Tibial artery (tissue), 4 donors: Measurements from ENCODE around the gene USP24.

ENCODE experiments used
- DNase-seq, 2 donors: peaks; one replicate each; pipeline ENCODE4 v3.0.0-alpha.2; 2019
- H3K27ac ChIP-seq, 2 donors: fragments of 200-600 bp; sonication (generic) in 1 of 2; 1 replicate in 1 of 2; 2 replicates in 1 of 2; pipeline ENCODE4 v1.5.1; 2018 to 2019; ENCODE audit warnings: mild to moderate bottlenecking in 1 of 2
- H3K27me3 ChIP-seq, 2 donors: fragments of 200-600 bp; sonication (generic) in 1 of 2; one replicate each; pipeline versions ENCODE4 v1.5.1 to v1.6.0; 2016 to 2019
- H3K36me3 ChIP-seq, 3 donors: fragments of 200-600 bp; sonication (generic) in 2 of 3; one replicate each; pipeline ENCODE4 v1.5.1; 2016 to 2019; ENCODE audit warnings: mild to moderate bottlenecking in 2 of 3
- H3K4me1 ChIP-seq, 4 donors: fragments of 200-600 bp; sonication (generic) in 2 of 4; 1 replicate in 3 of 4; 2 replicates in 1 of 4; pipeline ENCODE4 v1.5.1; 2016 to 2019
- H3K4me3 ChIP-seq, 2 donors: fragments of 200-600 bp; sonication (generic) in 1 of 2; 1 replicate in 1 of 2; 2 replicates in 1 of 2; pipeline ENCODE4 v1.5.1; 2018 to 2019; ENCODE audit warnings: mild to moderate bottlenecking in 2 of 2
- H3K9me3 ChIP-seq, 3 donors: fragments of 200-600 bp; sonication (generic) in 1 of 3; one replicate each; pipeline ENCODE4 v1.5.1; 2016 to 2019
- intact Hi-C: fragments of 100-400 bp; cut with DNase I; formaldehyde crosslinking; loops from one replicate; pipeline ENCODE4 v1.15.0; 2023; ENCODE audit warnings: low total_unique reads
- TF ChIP-seq, protein P1 (sequence below), 2 experiments: fragments of 200-600 bp in 1 of 2; fragments of 450-650 bp in 1 of 2; IDR thresholded peaks; one replicate each; pipeline ENCODE4 v1.5.1; 2017 to 2019; ENCODE audit warnings: antibody characterized with exemption in 2 of 2, mild to moderate bottlenecking in 1 of 2, moderate library complexity in 1 of 2

The USP24 gene

DNA sequence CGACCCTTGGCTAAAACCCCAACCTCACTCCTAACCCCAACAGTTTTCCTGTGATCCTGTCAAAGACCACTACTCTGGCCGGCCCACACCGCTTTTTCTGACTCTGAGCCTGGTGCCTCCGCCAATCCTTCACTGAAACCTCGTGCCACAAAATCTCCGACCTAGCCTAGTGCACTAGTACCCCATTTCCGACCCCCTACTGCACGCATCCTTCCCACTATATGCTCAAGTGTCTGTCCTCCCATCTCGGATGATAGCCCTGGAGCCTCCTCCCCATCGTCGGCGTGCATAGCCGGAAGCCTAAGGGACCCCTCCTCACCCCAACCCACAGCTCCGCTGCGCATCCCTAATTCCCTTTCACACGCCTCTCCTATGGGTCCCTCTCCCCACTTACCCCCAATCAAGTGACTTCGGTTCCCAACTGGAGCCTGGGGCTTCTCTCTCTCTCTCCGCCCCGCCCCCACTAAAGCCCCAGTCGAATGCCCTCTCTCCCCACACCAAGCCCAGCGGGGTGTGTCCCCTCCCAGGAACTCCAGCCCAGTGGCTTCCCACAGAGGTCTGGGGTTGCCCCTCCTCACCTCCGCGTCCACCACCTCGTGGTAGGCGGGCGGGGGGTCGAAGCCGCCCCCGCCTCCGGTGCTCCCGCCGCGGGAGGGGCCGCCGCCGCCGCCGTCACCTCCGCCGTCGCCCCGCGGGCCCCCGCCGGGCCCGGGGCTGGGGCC is 791 bp downstream of the USP24 start:
- peak; percentile 53 to 69 for DNase-seq
- Histone ChIP-seq H3K4me1 (peaks cover 0 to 53% (median 29%) of the 10 kb centered on the region in 4 donors), H3K27ac (peak overlapping the region; percentile 97), H3K27me3 (no peaks in the 10 kb centered on the region), H3K9me3 (no peaks in the 10 kb centered on the region), H3K36me3 (no peaks in the 10 kb centered on the region), H3K4me3 (peak overlapping the region; percentile 84 to 93)
- intact Hi-C loops: no loop called here
- TF ChIP-seq, protein P1, sequence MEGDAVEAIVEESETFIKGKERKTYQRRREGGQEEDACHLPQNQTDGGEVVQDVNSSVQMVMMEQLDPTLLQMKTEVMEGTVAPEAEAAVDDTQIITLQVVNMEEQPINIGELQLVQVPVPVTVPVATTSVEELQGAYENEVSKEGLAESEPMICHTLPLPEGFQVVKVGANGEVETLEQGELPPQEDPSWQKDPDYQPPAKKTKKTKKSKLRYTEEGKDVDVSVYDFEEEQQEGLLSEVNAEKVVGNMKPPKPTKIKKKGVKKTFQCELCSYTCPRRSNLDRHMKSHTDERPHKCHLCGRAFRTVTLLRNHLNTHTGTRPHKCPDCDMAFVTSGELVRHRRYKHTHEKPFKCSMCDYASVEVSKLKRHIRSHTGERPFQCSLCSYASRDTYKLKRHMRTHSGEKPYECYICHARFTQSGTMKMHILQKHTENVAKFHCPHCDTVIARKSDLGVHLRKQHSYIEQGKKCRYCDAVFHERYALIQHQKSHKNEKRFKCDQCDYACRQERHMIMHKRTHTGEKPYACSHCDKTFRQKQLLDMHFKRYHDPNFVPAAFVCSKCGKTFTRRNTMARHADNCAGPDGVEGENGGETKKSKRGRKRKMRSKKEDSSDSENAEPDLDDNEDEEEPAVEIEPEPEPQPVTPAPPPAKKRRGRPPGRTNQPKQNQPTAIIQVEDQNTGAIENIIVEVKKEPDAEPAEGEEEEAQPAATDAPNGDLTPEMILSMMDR (IDR thresholded peaks at IDR 0.05): no peak

DNA sequence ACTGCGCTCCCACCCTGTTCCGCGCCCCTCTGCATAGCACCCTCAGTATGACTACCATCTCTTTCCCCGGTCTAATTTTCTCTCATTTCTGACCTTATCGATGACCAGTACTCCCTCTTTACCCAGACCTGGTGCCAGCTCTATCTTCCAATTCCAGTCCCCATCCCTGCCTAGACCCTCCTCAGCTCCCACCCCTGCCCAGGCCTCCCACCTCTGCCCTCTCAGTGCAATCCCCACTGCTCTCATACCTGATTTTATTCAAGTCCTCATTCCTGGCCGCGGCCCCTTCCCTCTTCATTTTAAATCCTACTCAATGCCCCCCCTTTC is 1.3 kb downstream of the USP24 start:
- Histone ChIP-seq H3K27ac (peak overlapping the region; percentile 97), H3K9me3 (no peaks in the 10 kb centered on the region), H3K27me3 (no peaks in the 10 kb centered on the region), H3K4me1 (peaks cover 0 to 56% (median 29%) of the 10 kb centered on the region in 4 donors), H3K4me3 (peak overlapping the region; percentile 84 to 93), H3K36me3 (no peaks in the 10 kb centered on the region)
- intact Hi-C loops: no loop called here
- DNase-seq: no peak
- TF ChIP-seq, protein P1 (IDR thresholded peaks at IDR 0.05): no peak

DNA sequence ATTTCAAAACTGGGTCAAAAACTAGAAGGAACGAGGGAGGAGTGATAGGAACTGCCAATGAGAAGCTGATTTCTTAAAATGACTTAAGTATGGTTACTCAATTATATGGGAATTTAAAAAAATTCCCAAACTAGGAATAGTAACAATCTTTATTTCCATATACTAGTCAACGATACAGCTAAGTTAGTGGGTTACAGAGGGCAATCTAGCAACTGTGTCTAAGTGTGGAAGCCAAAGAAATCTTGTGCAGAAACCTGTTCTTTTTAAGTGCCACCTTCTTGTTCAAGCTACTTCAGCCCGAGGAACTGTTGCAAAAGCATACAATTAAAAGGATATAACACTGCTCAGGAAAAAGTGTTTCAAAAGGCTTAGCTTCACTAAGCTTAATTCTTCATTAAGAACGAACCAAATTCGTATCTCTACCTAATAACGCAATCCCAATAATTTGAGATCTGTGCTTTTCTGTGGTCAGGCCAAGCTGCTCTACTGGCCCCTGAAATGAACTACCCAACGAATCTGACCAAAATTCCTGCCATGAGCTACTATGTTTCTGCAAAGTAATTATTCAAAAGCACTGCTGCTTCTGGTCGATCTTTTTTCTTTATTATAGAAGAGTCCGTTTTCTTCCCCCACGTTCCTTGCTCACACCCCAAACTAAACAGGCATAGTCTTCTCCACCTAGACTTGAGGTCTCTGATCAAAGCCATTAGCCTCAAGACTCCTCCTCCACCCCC is 1.8 kb downstream of the USP24 start:
- Histone ChIP-seq H3K27ac (peak overlapping the region; percentile 97), H3K4me3 (peak overlapping the region; percentile 84 to 93), H3K4me1 (peaks cover 0 to 61% (median 29%) of the 10 kb centered on the region in 4 donors), H3K36me3 (no peaks in the 10 kb centered on the region), H3K27me3 (no peaks in the 10 kb centered on the region), H3K9me3 (no peaks in the 10 kb centered on the region)
- TF ChIP-seq, protein P1 (IDR thresholded peaks at IDR 0.05): no peak
- DNase-seq: no peak
- intact Hi-C loops: no loop called here

DNA sequence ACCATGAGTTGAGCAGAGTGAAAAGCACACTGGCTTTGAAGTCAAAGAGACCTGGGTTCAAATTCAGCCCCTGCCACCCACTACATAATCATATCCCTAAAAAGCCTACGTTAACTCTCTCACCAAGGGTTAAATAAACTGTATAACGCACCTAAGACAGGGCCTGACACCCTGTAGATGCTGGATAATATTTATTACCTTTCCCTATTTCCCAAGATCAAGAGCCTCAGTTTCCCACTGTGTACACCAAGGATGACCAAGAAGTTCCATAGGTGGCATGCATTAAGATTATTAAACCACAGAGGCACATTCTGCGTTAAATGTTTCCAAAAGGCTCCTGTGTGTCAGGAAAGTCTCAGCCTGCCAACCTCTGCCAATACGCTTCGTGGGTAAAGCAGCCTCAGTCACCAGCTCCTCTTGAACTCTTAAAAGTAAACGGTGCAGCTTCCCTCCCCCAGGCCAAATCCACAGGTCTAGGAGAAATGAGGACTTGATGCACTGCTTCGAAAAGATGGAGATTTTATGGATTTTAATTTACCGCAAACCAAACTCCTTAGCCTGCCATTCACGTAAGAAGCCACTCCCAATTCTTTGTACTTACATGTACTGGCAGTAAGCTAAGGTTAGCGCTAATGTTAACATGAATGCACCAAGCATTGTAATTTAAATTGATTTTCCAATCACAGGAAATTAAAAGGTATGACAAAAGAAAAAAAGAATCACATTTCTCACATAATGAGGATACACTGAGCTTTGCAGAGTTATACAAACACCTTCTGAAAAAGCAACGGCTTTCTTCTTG is 2.6 kb downstream of the USP24 start:
- Histone ChIP-seq H3K9me3 (no peaks in the 10 kb centered on the region), H3K4me1 (peaks cover 0 to 69% (median 31%) of the 10 kb centered on the region in 4 donors), H3K27me3 (no peaks in the 10 kb centered on the region), H3K4me3 (peak overlapping the region; percentile 84 to 93), H3K36me3 (no peaks in the 10 kb centered on the region), H3K27ac (peak overlapping the region in 1 of 2 donors; percentile 97)
- intact Hi-C loops: no loop called here
- DNase-seq: no peak
- TF ChIP-seq, protein P1 (IDR thresholded peaks at IDR 0.05): no peak

DNA sequence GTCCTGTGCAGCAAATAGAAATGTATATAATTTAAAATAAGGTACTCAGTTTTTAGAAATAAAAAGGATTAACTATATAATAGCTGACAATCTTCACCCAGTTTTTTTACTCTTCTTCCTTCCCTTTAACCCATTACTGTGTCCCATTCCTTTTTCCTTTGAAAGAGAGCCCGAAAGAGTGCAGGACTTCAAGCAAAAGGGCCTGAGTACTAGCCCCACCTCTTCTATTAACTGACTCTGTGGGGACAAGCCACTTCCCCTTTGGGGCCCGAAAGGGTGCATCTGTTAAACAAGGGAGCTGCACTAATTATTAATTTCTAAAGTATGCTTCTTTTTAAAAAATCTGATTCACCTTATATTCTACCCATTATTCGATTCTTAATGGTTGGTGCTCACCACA is 3.3 kb downstream of the USP24 start:
- H3K4me3 ChIP-seq: peak overlapping the region in 1 of 2 donors; percentile 12
- H3K9me3 ChIP-seq: no peaks in the 10 kb centered on the region
- H3K27me3 ChIP-seq: no peaks in the 10 kb centered on the region
- H3K27ac ChIP-seq: peak overlapping the region; percentile 29 to 97
- TF ChIP-seq, protein P1 (IDR thresholded peaks at IDR 0.05): no peak
- no peak for DNase-seq
- peaks cover 0 to 75% (median 33%) of the 10 kb centered on the region in 4 donors for H3K4me1 ChIP-seq
- intact Hi-C loops: no loop called here
- no peaks in the 10 kb centered on the region for H3K36me3 ChIP-seq
